ENCODE data around the gene CENPO.

GRCh38 chr2:24839729-24840128 lies 46.5 kb downstream of the CENPO start:
- TF ChIP-seq POLR2A (IDR thresholded peaks at IDR 0.05; ENCODE audit: low read depth, low read length) (no peak), TAF1 (IDR thresholded peaks at IDR 0.05; ENCODE audit: low read depth, low read length) (no peak)
